ENCODE results near the gene ZNF343. TPM values are rescaled to one million over a fixed set of nuclear protein-coding genes. Genes with fewer than 3 reads are reported as not detected.

The ZNF343 gene
- total RNA-seq, 1 donor from 2014 or later: 4.3 TPM

DNA sequence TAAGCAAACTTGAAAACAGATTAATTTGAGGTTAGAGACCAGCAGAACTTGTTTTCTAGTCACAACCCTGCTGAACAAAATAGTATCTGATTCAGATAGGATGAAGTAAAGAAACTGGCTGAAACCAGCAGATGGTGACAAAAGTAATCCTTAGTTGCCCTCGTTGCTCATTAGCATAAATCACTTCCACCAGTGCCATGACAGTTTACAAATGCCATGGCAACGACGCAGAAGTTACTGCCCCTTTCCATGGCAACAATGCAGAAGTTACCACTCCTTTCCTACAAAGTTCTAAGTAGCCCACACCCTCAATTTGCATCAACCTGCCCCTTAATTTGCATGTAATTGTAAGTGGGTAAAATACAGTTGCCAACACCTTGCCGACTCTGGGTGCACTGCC, 61.9 kb downstream of the ZNF343 start:
- no peak for DNase-seq (ENCODE audit: low spot score)
- no peak for ATAC-seq

Other genes with a start within 250 kb of the ZNF343 start
- gene TGM3, start 212.9 kb downstream of the ZNF343 start, total RNA-seq: 0.25 TPM
- not detected for gene TGM6, start 128.0 kb downstream of the ZNF343 start, total RNA-seq
- gene SNRPB, start 38.1 kb downstream of the ZNF343 start, total RNA-seq: 30.0 TPM
- gene TMC2, start 27.7 kb upstream of the ZNF343 start, total RNA-seq: not detected
- 30.4 TPM for gene NOP56, start 143.7 kb upstream of the ZNF343 start, total RNA-seq
- gene IDH3B, start 155.3 kb upstream of the ZNF343 start, total RNA-seq: 46.9 TPM
- gene EBF4, start 183.9 kb upstream of the ZNF343 start, total RNA-seq: 8.9 TPM